ENCODE results near the gene SSTR4. TPM values are rescaled to one million over a fixed set of nuclear protein-coding genes. Genes with fewer than 3 reads are reported as not detected.
A peak's percentile ranks its signal among the peaks of the same experiment; 100 is the strongest.

SSTR4 gene
- total and polyA plus RNA-seq, 9 of the 15 experiments (the other 6 are each of a cell fraction or from before 2014, with no cell fraction given), result not detected

- H4K20me1 ChIP-seq (replicated peaks; ENCODE audit: control insufficient read depth, insufficient read depth, low read length), result no peaks in the 10 kb centered on the region
- FAIRE-seq (peak; percentile 91), DNase-seq (ENCODE audit: extremely low read depth in 1 of 4, low spot score in 3 of 4) (peak; percentile 61 to 92 (median 67)), ATAC-seq (peak; percentile 91)
- WGBS (ENCODE audit: insufficient coverage, low coverage, missing lambda C conversion rate), result 2% methylated on average over 23 of the region's 46 CpGs
- no peaks in the 10 kb centered on the region for H3K36me3 ChIP-seq (ENCODE audit: control insufficient read depth, insufficient read depth, low read length)
- no peaks in the 10 kb centered on the region for H3K9me1 ChIP-seq (ENCODE audit: control insufficient read depth, insufficient read depth, low read length)
- H3K27ac ChIP-seq (ENCODE audit: extremely low read depth, low read depth, low read length), result peak overlapping the region; percentile 84
- TSS peak; percentile 88 for BruUV-seq (replicated peaks)
- intact Hi-C loops (cut with micrococcal nuclease) (loop anchor here (2.0 to 10.0 kb wide), 5 partner anchors 81 to 294 kb away; no protein-coding TSS in a partner anchor), in situ Hi-C loops (cut with MboI) (loop anchor here (10.0 kb wide), 1 partner anchor 294 kb away; no protein-coding TSS in a partner anchor)
- peak overlapping the region; percentile 35 for H3K4me3 ChIP-seq
- CTCF ChIA-PET (ENCODE audit: low intra/inter-chr PET ratio), result interaction anchor here (0.9 to 1.0 kb wide), 3 partner anchors 150 to 185 kb away, joined by 4 to 6 read pairs (median 5); no protein-coding TSS in a partner anchor
- H3K4me2 ChIP-seq (ENCODE audit: insufficient read depth, low read length), result peak overlapping the region; percentile 77
- peak overlapping the region; percentile 96 for H2AFZ ChIP-seq (ENCODE audit: low read depth, low read length)
- H3K27me3 ChIP-seq (ENCODE audit: control insufficient read depth in 2 of 2, insufficient read depth in 2 of 2, low read length in 2 of 2), result no peaks in the 10 kb centered on the region
- no peaks in the 10 kb centered on the region for H3K9me3 ChIP-seq (replicated peaks; ENCODE audit: control insufficient read depth, insufficient read depth, low read depth, low read length)
- no peaks in the 10 kb centered on the region for H3K79me2 ChIP-seq (ENCODE audit: control insufficient read depth, insufficient read depth, low read length)
- POLR2A ChIA-PET, result interaction anchor here (0.7 to 2.5 kb wide), 13 partner anchors 9 to 382 kb away, joined by 3 to 11 read pairs (median 4); no protein-coding TSS in a partner anchor
- H3K9ac ChIP-seq (ENCODE audit: insufficient read depth in 1 of 2, low read depth in 2 of 2, low read length in 2 of 2), result peak overlapping the region; percentile 90 to 96
- H3K4me1 ChIP-seq (replicated peaks in 1 of 2; ENCODE audit: control insufficient read depth in 2 of 2, insufficient read depth in 2 of 2, low read length in 2 of 2), result peaks cover 15 to 51% of the 10 kb centered on the region in 2 experiments; a peak in 4 of 5 replicates
- TF ChIP-seq ARID2 (IDR thresholded peaks at IDR 0.05) (0 out of 2 replicates have a peak, but pooled peaks have one; percentile 24), ZNF263 (CRISPR knock-in tag; IDR thresholded peaks at IDR 0.05; ENCODE audit: borderline replicate concordance) (peak; percentile 37; the same call in 1 of the 2 replicates), ZNF512 (tag; IDR thresholded peaks at IDR 0.05) (no peak), ELF1 (tag; IDR thresholded peaks at IDR 0.05) (peak; percentile 33; the same call in 1 of the 2 replicates), CBX3 (IDR thresholded peaks at IDR 0.05; ENCODE audit: borderline replicate concordance in 1 of 2, low read length in 2 of 2) (no peak), RBM39 (optimal IDR thresholded peaks at IDR 0.05; ENCODE audit: low read depth, low read length) (peak; percentile 61), ZBTB2 (IDR thresholded peaks at IDR 0.05) (0 out of 2 replicates have a peak, but pooled peaks have one; percentile 18), MTA3 (IDR thresholded peaks at IDR 0.05; ENCODE audit: borderline replicate concordance) (0 out of 2 replicates have a peak, but pooled peaks have one; percentile 47), MAX (CRISPR knock-in tag; IDR thresholded peaks at IDR 0.05) (peak; percentile 91), CREB3 (tag; conservative IDR thresholded peaks at IDR 0.05; ENCODE audit: low read depth) (0 out of 2 replicates have a peak, but pooled peaks have one; percentile 55), HDAC8 (tag; IDR thresholded peaks at IDR 0.05) (peak; percentile 64; the same call in 1 of the 2 replicates), EZH2 (IDR thresholded peaks at IDR 0.05; ENCODE audit: borderline replicate concordance, low read depth, low read length) (no peak), MNT (conservative IDR thresholded peaks at IDR 0.05) (peak; percentile 78 to 88)
Observed at GRCh38 chr20:23050847-23051627, 15.9 kb downstream of the SSTR4 start.
